SU-DHL-6 (cell line): ENCODE measurements around the gene CFAP74.

Source experiments
- H2AFZ ChIP-seq: fragments of 200-600 bp; sonication (generic); 2 replicates; pipeline ENCODE4 v1.6.1; 2014; ENCODE audit warnings: low read depth, mild to moderate bottlenecking, moderate library complexity, mixed read lengths, antibody characterized with exemption, low read length; ENCODE audit not compliant: severe bottlenecking
- H3F3A ChIP-seq: fragments of 200-600 bp; shearing (Covaris generic); 2 replicates; pipeline ENCODE4 v1.6.0; 2016; ENCODE audit warnings: antibody characterized with exemption, mild to moderate bottlenecking; ENCODE audit not compliant: insufficient read depth
- H3K27ac ChIP-seq: fragments of 200-600 bp; sonication (generic); 2 replicates; pipeline ENCODE4 v1.5.1; 2016; ENCODE audit warnings: low read depth, mild to moderate bottlenecking, low read length, moderate library complexity, mixed read lengths
- H3K27me3 ChIP-seq: fragments of 200-600 bp; sonication (generic), shearing (Covaris generic); 2 replicates; pipeline ENCODE4 v1.6.0; 2014; ENCODE audit warnings: mild to moderate bottlenecking, low read length
- H3K36me3 ChIP-seq: fragments of 200-600 bp; sonication (generic); 2 replicates; pipeline ENCODE4 v1.6.1; 2014; ENCODE audit warnings: mild to moderate bottlenecking, low read length, mixed read lengths
- H3K4me2 ChIP-seq: fragments of 300-600, 200-600 bp; shearing (Covaris generic), sonication (generic); 2 replicates; pipeline ENCODE4 v1.6.0; 2014; ENCODE audit warnings: low read length, low read depth, mild to moderate bottlenecking; ENCODE audit not compliant: poor library complexity, severe bottlenecking
- H3K4me3 ChIP-seq: fragments of 200-600 bp; sonication (generic); 2 replicates; pipeline ENCODE4 v1.5.1; 2014; ENCODE audit warnings: antibody characterized with exemption, low read length, mild to moderate bottlenecking, mixed read lengths; ENCODE audit not compliant: insufficient read depth, poor library complexity, severe bottlenecking
- H3K79me2 ChIP-seq: fragments of 200-600 bp; sonication (generic); 2 replicates; pipeline ENCODE4 v1.6.1; 2014; ENCODE audit warnings: mild to moderate bottlenecking, low read length, moderate library complexity; ENCODE audit not compliant: insufficient read depth
- H3K9ac ChIP-seq: fragments of 200-600 bp; sonication (generic); 2 replicates; pipeline ENCODE4 v1.7.0; 2014; ENCODE audit warnings: mild to moderate bottlenecking, low read length
- H3K9me2 ChIP-seq: fragments of 200-600 bp; sonication (generic); replicated peaks from 2 replicates; pipeline ENCODE4 v1.6.1; 2014; ENCODE audit warnings: low read length; ENCODE audit not compliant: insufficient read depth
- H3K9me3 ChIP-seq: fragments of 200-600 bp; sonication (generic); 2 replicates; pipeline ENCODE4 v1.6.1; 2014; ENCODE audit warnings: low read length, mixed read lengths; ENCODE audit not compliant: insufficient read depth
- H4K20me1 ChIP-seq: fragments of 200-600 bp; sonication (generic); 2 replicates; pipeline ENCODE4 v1.6.1; 2014; ENCODE audit warnings: low read depth, mild to moderate bottlenecking, antibody characterized with exemption, low read length, moderate library complexity, mixed read lengths
- EZH2phosphoT487 ChIP-seq: fragments of 200-600 bp; sonication (generic), shearing (Covaris generic); conservative IDR thresholded peaks from 2 replicates; pipeline ENCODE4 v1.6.1; 2018; ENCODE audit warnings: mild to moderate bottlenecking, antibody characterized with exemption, low read length, moderate library complexity, mixed read lengths
- TF ChIP-seq, protein P1 (sequence below): fragments of 200-600 bp; sonication (generic); IDR thresholded peaks from one replicate; pipeline ENCODE4 v1.5.1; 2017; ENCODE audit warnings: antibody characterized with exemption, mild to moderate bottlenecking, low read length, moderate library complexity; ENCODE audit not compliant: insufficient read depth, poor library complexity, severe bottlenecking

The CFAP74 gene

DNA sequence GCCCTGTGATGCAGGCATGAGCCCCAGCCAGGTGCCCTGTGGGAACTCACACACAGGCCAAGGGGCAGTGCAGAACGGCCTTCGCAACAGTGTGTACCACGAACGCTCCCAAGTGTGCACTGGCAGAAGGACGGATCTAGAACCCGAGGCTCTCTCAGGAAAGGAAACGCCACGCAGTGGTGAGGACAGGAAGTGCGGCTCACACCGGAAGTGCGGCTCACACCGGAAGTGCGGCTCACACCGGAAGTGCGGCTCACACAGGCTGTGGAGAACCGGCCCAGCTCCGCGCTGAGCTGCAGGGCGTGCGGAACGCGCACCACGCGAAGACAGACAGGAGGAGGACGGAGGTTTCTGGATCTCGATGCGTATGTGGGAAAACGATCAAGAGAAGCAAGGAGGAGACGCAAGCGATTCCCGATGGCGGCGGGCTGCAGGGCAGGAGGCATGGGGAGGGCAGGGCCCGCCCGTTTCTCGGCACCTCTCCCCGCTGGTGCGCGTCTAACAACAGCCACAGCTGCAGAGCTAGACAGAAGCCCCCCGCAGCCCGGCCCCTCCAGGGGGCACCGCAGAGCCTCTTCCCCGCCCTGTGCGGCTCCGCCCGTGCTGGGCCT, 48.6 kb downstream of the CFAP74 start:
- H3K9me3 ChIP-seq = peaks cover 6% of the 10 kb centered on the region; the same call in 1 of the 2 replicates
- no peak overlapping the region for H3K4me3 ChIP-seq
- TF ChIP-seq, protein P1, sequence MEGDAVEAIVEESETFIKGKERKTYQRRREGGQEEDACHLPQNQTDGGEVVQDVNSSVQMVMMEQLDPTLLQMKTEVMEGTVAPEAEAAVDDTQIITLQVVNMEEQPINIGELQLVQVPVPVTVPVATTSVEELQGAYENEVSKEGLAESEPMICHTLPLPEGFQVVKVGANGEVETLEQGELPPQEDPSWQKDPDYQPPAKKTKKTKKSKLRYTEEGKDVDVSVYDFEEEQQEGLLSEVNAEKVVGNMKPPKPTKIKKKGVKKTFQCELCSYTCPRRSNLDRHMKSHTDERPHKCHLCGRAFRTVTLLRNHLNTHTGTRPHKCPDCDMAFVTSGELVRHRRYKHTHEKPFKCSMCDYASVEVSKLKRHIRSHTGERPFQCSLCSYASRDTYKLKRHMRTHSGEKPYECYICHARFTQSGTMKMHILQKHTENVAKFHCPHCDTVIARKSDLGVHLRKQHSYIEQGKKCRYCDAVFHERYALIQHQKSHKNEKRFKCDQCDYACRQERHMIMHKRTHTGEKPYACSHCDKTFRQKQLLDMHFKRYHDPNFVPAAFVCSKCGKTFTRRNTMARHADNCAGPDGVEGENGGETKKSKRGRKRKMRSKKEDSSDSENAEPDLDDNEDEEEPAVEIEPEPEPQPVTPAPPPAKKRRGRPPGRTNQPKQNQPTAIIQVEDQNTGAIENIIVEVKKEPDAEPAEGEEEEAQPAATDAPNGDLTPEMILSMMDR = no peak
- TF ChIP-seq EZH2phosphoT487 = no peak
- no peak overlapping the region for H2AFZ ChIP-seq
- no peaks in the 10 kb centered on the region for H3K36me3 ChIP-seq
- H3K27ac ChIP-seq = no peak overlapping the region
- H3K9me2 ChIP-seq = no peaks in the 10 kb centered on the region
- no peaks in the 10 kb centered on the region for H3K79me2 ChIP-seq
- no peak overlapping the region for H3K9ac ChIP-seq
- H4K20me1 ChIP-seq = no peaks in the 10 kb centered on the region
- H3K4me2 ChIP-seq = no peak overlapping the region
- H3F3A ChIP-seq = no peaks in the 10 kb centered on the region
- no peaks in the 10 kb centered on the region for H3K27me3 ChIP-seq

DNA sequence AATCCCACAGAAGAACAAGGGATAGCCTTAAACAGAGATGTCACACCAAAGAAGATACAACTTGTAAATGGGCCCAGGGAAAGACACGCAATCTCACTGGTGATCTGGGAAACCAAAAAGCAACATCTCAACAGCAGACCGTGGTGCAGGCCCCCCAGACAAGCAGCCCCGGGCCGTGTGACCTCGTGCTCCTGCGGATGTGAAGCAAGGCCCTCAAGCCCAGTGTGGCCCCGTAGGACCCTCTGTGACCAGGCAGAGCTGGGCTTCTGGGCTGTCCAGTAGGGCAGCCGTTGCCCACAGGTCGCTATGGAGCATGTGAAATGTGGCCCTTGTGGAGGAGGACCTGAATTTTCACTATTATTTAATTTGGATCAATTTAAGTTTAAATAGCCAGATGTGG, 49.6 kb downstream of the CFAP74 start:
- Histone ChIP-seq H3K27me3 (no peaks in the 10 kb centered on the region), H3K9me2 (no peaks in the 10 kb centered on the region), H3K4me3 (no peak overlapping the region), H3K9ac (no peak overlapping the region), H3K4me2 (no peak overlapping the region), H3K27ac (no peak overlapping the region), H3K36me3 (no peaks in the 10 kb centered on the region), H3K9me3 (peaks cover 6% of the 10 kb centered on the region; the same call in 1 of the 2 replicates), H2AFZ (no peak overlapping the region), H3F3A (no peaks in the 10 kb centered on the region), H4K20me1 (no peaks in the 10 kb centered on the region), H3K79me2 (no peaks in the 10 kb centered on the region)
- TF ChIP-seq, protein P1 = no peak
- TF ChIP-seq EZH2phosphoT487 = no peak

DNA sequence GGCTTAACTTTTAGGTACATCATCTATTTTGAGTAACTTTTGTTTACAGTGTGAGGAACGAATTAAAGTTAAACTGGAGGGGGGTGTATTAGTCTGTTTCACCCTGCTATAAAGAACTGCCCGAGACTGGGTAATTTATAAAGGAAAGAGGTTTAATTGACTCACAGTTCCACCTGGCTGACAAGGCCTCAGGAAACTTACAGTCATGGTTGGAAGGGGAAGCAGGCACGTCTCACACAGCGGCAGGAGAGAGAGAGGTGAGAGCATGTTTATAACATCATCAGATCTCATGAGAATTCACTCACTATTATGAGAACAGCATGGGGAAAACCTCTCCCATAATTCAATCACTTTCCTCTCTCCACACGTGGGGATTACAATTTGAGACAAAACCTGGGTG, 52.6 kb downstream of the CFAP74 start:
- H3K27me3 ChIP-seq = no peaks in the 10 kb centered on the region

More for the DNA sequence above, 52.6 kb downstream of the CFAP74 start:
- no peak overlapping the region for H3K4me3 ChIP-seq
- H3K27ac ChIP-seq = no peak overlapping the region
- no peaks in the 10 kb centered on the region for H4K20me1 ChIP-seq
- H3K4me2 ChIP-seq = no peak overlapping the region
- no peaks in the 10 kb centered on the region for H3K79me2 ChIP-seq
- TF ChIP-seq EZH2phosphoT487 = no peak
- TF ChIP-seq, protein P1 = no peak
- no peaks in the 10 kb centered on the region for H3K36me3 ChIP-seq
- peaks cover 6% of the 10 kb centered on the region; the same call in 1 of the 2 replicates for H3K9me3 ChIP-seq
- no peak overlapping the region for H3K9ac ChIP-seq
- no peaks in the 10 kb centered on the region for H3K9me2 ChIP-seq
- H3F3A ChIP-seq = no peaks in the 10 kb centered on the region
- no peak overlapping the region for H2AFZ ChIP-seq
